IMR-90 (cell line): ENCODE measurements around the gene CPLX3. TPM values are rescaled to one million over a fixed set of nuclear protein-coding genes. Genes with fewer than 3 reads are reported as not detected.
A peak's percentile ranks its signal among the peaks of the same experiment; 100 is the strongest.

Experiments
- ATAC-seq: fragments of 200-7000 bp; cut with Tn5 transposase; 2 replicates; pipeline ENCODE4 v1.9.1; 2020; ENCODE audit warnings: low read depth, mild to moderate bottlenecking, moderate library complexity
- BruUV-seq: library from RNA; stranded (reverse); fragments of 400-500 nt; replicated peaks from 2 replicates; lab custom pipeline; 2021; lab: Mats Ljungman, UMichigan
- CTCF ChIA-PET: fragments of 300-600 bp; formaldehyde crosslinking; extraction: SDS; loops from one replicate; lab custom pipeline; 2021; ENCODE audit warnings: antibody characterized with exemption; lab: Yijun Ruan, JAX
- POLR2A ChIA-PET: fragments of 300-600 bp; sonication (Branson Sonifier 250); formaldehyde crosslinking; loops from one replicate; lab custom pipeline; 2022; ENCODE audit warnings: antibody characterized with exemption; ENCODE audit not compliant: unreplicated experiment; lab: Charles Lee
- DNase-seq: peaks from one replicate; pipeline ENCODE4 v3.0.0; 2013
- H2AFZ ChIP-seq: replicated peaks from 2 replicates; pipeline ENCODE3; 2013; ENCODE audit warnings: low read length, mild to moderate bottlenecking; ENCODE audit not compliant: poor library complexity
- H2AK5ac ChIP-seq: 2 replicates; pipeline ENCODE4 v1.6.1; 2013; ENCODE audit warnings: low read depth, low read length, inconsistent platforms
- H2AK9ac ChIP-seq: replicated peaks from 2 replicates; pipeline ENCODE3; 2013; ENCODE audit warnings: mild to moderate bottlenecking, low read depth, low read length, moderate library complexity; ENCODE audit not compliant: poor library complexity
- H2BK120ac ChIP-seq: 2 replicates; pipeline ENCODE4 v1.6.1; 2013; ENCODE audit warnings: low read depth, low read length, inconsistent platforms
- H2BK15ac ChIP-seq: 3 replicates; pipeline ENCODE4 v1.6.1; 2013; ENCODE audit warnings: low read depth, low read length, inconsistent platforms
- H2BK20ac ChIP-seq: 2 replicates; pipeline ENCODE4 v1.6.1; 2013; ENCODE audit warnings: low read depth, mild to moderate bottlenecking, inconsistent platforms, low read length, moderate library complexity
- H2BK5ac ChIP-seq: 2 replicates; pipeline ENCODE4 v1.6.1; 2013; ENCODE audit warnings: mild to moderate bottlenecking, low read depth, low read length, inconsistent platforms; ENCODE audit not compliant: poor library complexity, severe bottlenecking
- H3K14ac ChIP-seq: replicated peaks from 2 replicates; pipeline ENCODE4 v1.6.1; 2013; ENCODE audit warnings: low read depth, low read length, inconsistent platforms
- H3K18ac ChIP-seq: 2 replicates; pipeline ENCODE4 v1.6.1; 2013; ENCODE audit warnings: low read depth, low read length, control low read depth
- H3K23ac ChIP-seq: 2 replicates; pipeline ENCODE4 v1.6.1; 2013; ENCODE audit warnings: low read depth, low read length, inconsistent platforms
- H3K27ac ChIP-seq: 2 replicates; pipeline ENCODE4 v1.5.1; 2013; ENCODE audit warnings: mild to moderate bottlenecking, control low read depth, low read length; ENCODE audit not compliant: insufficient read depth
- H3K27me3 ChIP-seq: 2 replicates; pipeline ENCODE4 v1.6.1; 2013; ENCODE audit warnings: low read length; ENCODE audit not compliant: control insufficient read depth, insufficient read depth
- H3K36me3 ChIP-seq: 2 replicates; pipeline ENCODE4 v1.6.1; 2013; ENCODE audit warnings: low read length, mixed read lengths; ENCODE audit not compliant: control insufficient read depth, insufficient read depth
- H3K4ac ChIP-seq: 2 replicates; pipeline ENCODE4 v1.6.1; 2013; ENCODE audit warnings: low read depth, low read length, inconsistent platforms
- H3K4me1 ChIP-seq: 2 replicates; pipeline ENCODE4 v1.6.1; 2013; ENCODE audit warnings: low read length, mixed read lengths; ENCODE audit not compliant: control insufficient read depth, insufficient read depth
- H3K4me2 ChIP-seq: 2 replicates; pipeline ENCODE4 v1.6.1; 2013; ENCODE audit warnings: low read depth, mild to moderate bottlenecking, control low read depth, low read length, moderate library complexity
- H3K4me3 ChIP-seq: 2 replicates; pipeline ENCODE4 v1.5.1; 2013; ENCODE audit warnings: low read depth, mild to moderate bottlenecking, control low read depth, low read length, moderate library complexity; ENCODE audit not compliant: insufficient read depth
- H3K56ac ChIP-seq: 2 replicates; pipeline ENCODE4 v1.6.1; 2013; ENCODE audit warnings: low read length, inconsistent platforms; ENCODE audit not compliant: insufficient read depth; ENCODE audit errors: extremely low read depth
- H3K79me1 ChIP-seq, 2 experiments: 2 replicates each; pipeline ENCODE4 v1.6.1; 2013; ENCODE audit warnings: low read length in 2 of 2, inconsistent platforms in 1 of 2, low read depth in 1 of 2
- H3K9ac ChIP-seq: 2 replicates; pipeline ENCODE4 v1.6.1; 2013; ENCODE audit warnings: low read depth, low read length, control low read depth
- H3K9me1 ChIP-seq: 2 replicates; pipeline ENCODE4 v1.6.1; 2013; ENCODE audit warnings: low read length, inconsistent platforms; ENCODE audit not compliant: insufficient read depth
- H3K9me3 ChIP-seq: 2 replicates; pipeline ENCODE4 v1.6.1; 2013; ENCODE audit warnings: low read length; ENCODE audit not compliant: control insufficient read depth, insufficient read depth
- H4K20me1 ChIP-seq: 2 replicates; pipeline ENCODE4 v1.6.1; 2013; ENCODE audit warnings: low read length, inconsistent platforms; ENCODE audit not compliant: insufficient read depth
- H4K5ac ChIP-seq: 2 replicates; pipeline ENCODE4 v1.6.1; 2013; ENCODE audit warnings: mild to moderate bottlenecking, low read depth, low read length, control low read depth
- H4K8ac ChIP-seq, 2 experiments: 2 replicates each; pipeline ENCODE4 v1.6.1; 2013; ENCODE audit warnings: low read depth in 2 of 2, low read length in 2 of 2, control low read depth in 1 of 2, inconsistent platforms in 1 of 2
- H4K91ac ChIP-seq: 2 replicates; pipeline ENCODE4 v1.6.1; 2013; ENCODE audit warnings: low read depth, low read length, inconsistent platforms; ENCODE audit not compliant: insufficient read depth
- CTCF ChIP-seq: conservative IDR thresholded peaks from 2 replicates; pipeline ENCODE4 v1.5.1; 2012; ENCODE audit warnings: mild to moderate bottlenecking, low read depth, low read length, improper control_type of control experiment
- FOS ChIP-seq: fragments of 150-350 bp; IDR thresholded peaks from 2 replicates; pipeline ENCODE4 v1.6.1; 2016; ENCODE audit warnings: low read depth, low read length
- MAFK ChIP-seq: IDR thresholded peaks from 2 replicates; pipeline ENCODE4 v1.6.1; 2012; ENCODE audit warnings: low read depth, low read length, improper control_type of control experiment
- RAD21 ChIP-seq: IDR thresholded peaks from 2 replicates; pipeline ENCODE4 v1.6.1; 2012; ENCODE audit warnings: low read length, improper control_type of control experiment
- SMC3 ChIP-seq: fragments of 150-350 bp; IDR thresholded peaks from 2 replicates; pipeline ENCODE4 v1.6.1; 2016; ENCODE audit warnings: low read depth, mild to moderate bottlenecking, antibody characterized with exemption, low read length, moderate library complexity
- WGBS, 2 experiments: methylation state at CpG; one replicate each; pipeline versions ENCODE4 v1.1.5 to v1.1.7; 2013; ENCODE audit warnings: missing lambda C conversion rate in 2 of 2; ENCODE audit not compliant: insufficient read length in 1 of 2; ENCODE audit errors: extremely low coverage in 2 of 2; 5-methylcytosine and 5-hydroxymethylcytosine counted together
- dilution Hi-C: fragments of 300-500 bp; cut with HindIII; formaldehyde crosslinking; loops from one replicate; pipeline ENCODE4 v1.14.3; 2018; ENCODE audit warnings: low sequenced_read_pairs; ENCODE audit not compliant: unreplicated experiment
- in situ Hi-C: fragments of 300-500 bp; cut with MboI; formaldehyde crosslinking; loops from 3 replicates; pipeline ENCODE4 v1.14.3; 2019; ENCODE audit warnings: low sequenced_read_pairs, inconsistent platforms, mixed read lengths
- intact Hi-C: fragments of 100-400 bp; cut with micrococcal nuclease; formaldehyde crosslinking; loops from 2 replicates; pipeline ENCODE4 v1.10.0; 2022
- polyA plus RNA-seq, 3 experiments: library from polyadenylated mRNA; depleted of rRNA; stranded (reverse); fragments of >200 nt; gene quantifications; 2 replicates each; pipeline ENCODE4 v1.2.3, GENCODE V29; 2012; ENCODE audit warnings: low replicate concordance in 1 of 3
- total RNA-seq: library from RNA; depleted of rRNA; stranded (reverse); fragments of >200 nt; gene quantifications from 2 replicates; pipeline ENCODE4 v1.2.3, GENCODE V29; 2012

Gene CPLX3
- total and polyA plus RNA-seq, 2 of the 4 experiments (the other 2 are of a cell fraction), result not detected

DNA sequence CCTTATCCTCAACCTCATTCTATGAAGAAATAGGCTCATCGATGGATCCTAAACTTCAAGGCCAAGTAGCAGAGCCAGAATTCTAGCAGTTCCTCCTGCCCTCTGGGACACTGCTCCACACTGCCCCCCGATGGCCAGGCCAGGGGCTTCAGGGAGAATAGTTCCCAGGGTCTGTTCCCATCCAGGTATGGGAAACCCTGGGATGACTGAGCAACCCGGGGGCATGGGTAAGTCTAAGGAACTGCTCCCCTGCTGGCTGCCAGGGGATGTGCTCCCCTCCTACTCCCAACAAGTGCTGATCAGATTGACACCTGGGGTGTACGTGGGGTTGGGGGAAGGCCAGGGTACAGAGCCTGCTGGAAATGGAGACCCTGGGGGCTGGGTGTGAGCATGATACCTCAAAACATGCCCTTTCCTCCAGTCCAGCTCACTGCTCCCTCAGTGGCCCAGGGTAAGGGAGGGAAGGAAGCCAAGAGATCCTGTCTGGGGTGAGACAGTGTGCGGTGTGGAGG, 8.9 kb downstream of the CPLX3 start:
- Histone ChIP-seq H3K4ac (no peak overlapping the region), H4K91ac (no peak overlapping the region), H3K27ac (no peak overlapping the region), H3K36me3 (peaks cover 3% of the 10 kb centered on the region; the same call in 1 of the 2 replicates), H3K4me1 (no peaks in the 10 kb centered on the region), H2AK9ac (no peak overlapping the region), H2BK5ac (no peak overlapping the region), H2BK15ac (no peak overlapping the region), H3K18ac (no peak overlapping the region), H4K5ac (no peak overlapping the region), H4K8ac (no peak overlapping the region), H3K79me1 (no peaks in the 10 kb centered on the region), H3K27me3 (no peaks in the 10 kb centered on the region; the same call in 1 of the 2 replicates), H3K9ac (no peak overlapping the region), H2BK120ac (no peak overlapping the region), H3K4me3 (no peak overlapping the region), H3K56ac (no peak overlapping the region), H3K23ac (no peak overlapping the region), H3K9me1 (no peaks in the 10 kb centered on the region), H2BK20ac (no peak overlapping the region), H3K9me3 (no peaks in the 10 kb centered on the region), H2AK5ac (no peak overlapping the region), H3K14ac (no peak overlapping the region), H4K20me1 (no peaks in the 10 kb centered on the region), H2AFZ (no peak overlapping the region), H3K4me2 (no peak overlapping the region)
- POLR2A ChIA-PET, result no interaction called here
- in situ Hi-C loops, result no loop called here
- ATAC-seq (peak; percentile 90), DNase-seq (peak; percentile 36)
- no peak for TF ChIP-seq MAFK
- peak; percentile 71 for TF ChIP-seq SMC3
- peak; percentile 65 for TF ChIP-seq RAD21
- TF ChIP-seq CTCF, result peak; percentile 73
- no peak for TF ChIP-seq FOS
- intact Hi-C loops, result loop anchor here (1.0 kb wide), 1 partner anchor 65 kb away; no protein-coding TSS in a partner anchor
- CTCF ChIA-PET, result interaction anchor here (0.9 kb wide), 1 partner anchor 65 kb away, joined by 5 read pairs; no protein-coding TSS in a partner anchor
- BruUV-seq, result no TSS peak
- WGBS, 2 experiments, result no CpG with 5 or more reads among the region's 5 CpGs
- dilution Hi-C loops, result no loop called here
